Measurements from ENCODE around the gene LRRC45.

Gene LRRC45

DNA sequence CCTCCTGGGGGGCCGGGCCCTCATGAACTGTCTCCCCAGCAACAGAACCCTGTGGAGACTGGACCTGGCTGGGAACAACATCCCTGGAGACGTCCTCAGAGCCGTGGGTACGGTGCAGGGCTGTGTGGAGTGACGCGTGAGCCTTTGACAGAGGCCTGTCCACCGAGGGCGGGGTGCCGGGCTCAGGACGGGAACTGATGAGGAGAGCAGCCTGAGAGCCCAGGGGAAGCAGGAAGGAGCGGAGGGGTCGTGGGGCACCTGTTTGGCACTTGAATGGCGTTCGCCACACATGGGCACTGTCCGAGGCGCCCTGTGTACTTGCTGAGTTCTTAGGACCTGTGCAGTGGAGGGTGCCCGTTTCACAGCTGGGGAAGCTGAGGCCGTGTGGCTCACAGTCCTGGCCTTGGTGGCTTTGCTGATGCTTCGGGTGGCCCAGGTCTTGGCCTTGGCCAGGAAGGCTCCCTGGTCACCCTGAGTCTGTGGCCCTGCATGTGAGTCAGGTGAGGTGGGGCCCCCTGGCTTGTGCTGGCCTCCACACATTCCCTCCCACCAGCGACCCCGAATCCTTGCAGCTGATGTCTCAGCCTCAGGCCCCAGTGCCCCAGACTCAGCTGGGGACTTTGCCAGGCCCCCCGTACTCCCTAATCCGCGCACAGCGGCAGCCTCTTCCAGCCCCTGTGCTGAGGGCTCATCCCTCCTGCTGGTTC, 2.4 kb downstream of the LRRC45 start:
- peaks cover 2% of the 10 kb centered on the region for H3K79me2 ChIP-seq
- no peaks in the 10 kb centered on the region for H3K27me3 ChIP-seq (ENCODE audit: control insufficient read depth, insufficient read depth, low read length)
- H3K36me3 ChIP-seq (ENCODE audit: control insufficient read depth, insufficient read depth, low read length), result no peaks in the 10 kb centered on the region
- H2AFZ ChIP-seq, result no peak overlapping the region
- H3K4me3 ChIP-seq (ENCODE audit: low read depth, low read length), result no peak overlapping the region
- no peak overlapping the region for H3K4me2 ChIP-seq (ENCODE audit: low read length)
- H3K27ac ChIP-seq, result no peak overlapping the region
- H3K9ac ChIP-seq, result no peak overlapping the region
- TF ChIP-seq, protein P1, sequence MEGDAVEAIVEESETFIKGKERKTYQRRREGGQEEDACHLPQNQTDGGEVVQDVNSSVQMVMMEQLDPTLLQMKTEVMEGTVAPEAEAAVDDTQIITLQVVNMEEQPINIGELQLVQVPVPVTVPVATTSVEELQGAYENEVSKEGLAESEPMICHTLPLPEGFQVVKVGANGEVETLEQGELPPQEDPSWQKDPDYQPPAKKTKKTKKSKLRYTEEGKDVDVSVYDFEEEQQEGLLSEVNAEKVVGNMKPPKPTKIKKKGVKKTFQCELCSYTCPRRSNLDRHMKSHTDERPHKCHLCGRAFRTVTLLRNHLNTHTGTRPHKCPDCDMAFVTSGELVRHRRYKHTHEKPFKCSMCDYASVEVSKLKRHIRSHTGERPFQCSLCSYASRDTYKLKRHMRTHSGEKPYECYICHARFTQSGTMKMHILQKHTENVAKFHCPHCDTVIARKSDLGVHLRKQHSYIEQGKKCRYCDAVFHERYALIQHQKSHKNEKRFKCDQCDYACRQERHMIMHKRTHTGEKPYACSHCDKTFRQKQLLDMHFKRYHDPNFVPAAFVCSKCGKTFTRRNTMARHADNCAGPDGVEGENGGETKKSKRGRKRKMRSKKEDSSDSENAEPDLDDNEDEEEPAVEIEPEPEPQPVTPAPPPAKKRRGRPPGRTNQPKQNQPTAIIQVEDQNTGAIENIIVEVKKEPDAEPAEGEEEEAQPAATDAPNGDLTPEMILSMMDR (IDR thresholded peaks at IDR 0.05), result no peak
- peaks cover 22% of the 10 kb centered on the region for H3K4me1 ChIP-seq
- no peaks in the 10 kb centered on the region for H3K9me3 ChIP-seq (ENCODE audit: control insufficient read depth, low read length)

DNA sequence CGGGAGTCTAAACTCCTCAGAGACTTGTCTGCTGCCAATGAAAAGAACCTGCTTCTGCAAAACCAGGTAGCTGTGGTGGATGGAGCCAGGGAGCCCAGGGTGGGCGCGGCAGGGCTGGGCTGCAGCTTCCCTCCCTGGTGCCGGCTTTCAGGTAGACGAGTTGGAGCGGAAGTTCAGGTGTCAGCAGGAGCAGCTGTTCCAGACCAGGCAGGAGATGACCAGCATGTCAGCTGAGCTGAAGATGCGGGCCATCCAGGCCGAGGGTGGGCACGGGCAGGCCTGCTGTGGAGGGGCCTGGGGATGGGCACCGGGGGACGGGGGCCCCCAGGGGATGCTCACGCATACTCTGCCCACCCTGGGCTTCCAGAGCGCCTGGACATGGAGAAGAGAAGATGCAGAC, 5.1 kb downstream of the LRRC45 start:
- no peak overlapping the region for H3K9ac ChIP-seq
- no peak overlapping the region for H2AFZ ChIP-seq
- H3K79me2 ChIP-seq, result peaks cover 2% of the 10 kb centered on the region
- H3K4me1 ChIP-seq, result peaks cover 12% of the 10 kb centered on the region
- H3K36me3 ChIP-seq (ENCODE audit: control insufficient read depth, insufficient read depth, low read length), result no peaks in the 10 kb centered on the region
- H3K27me3 ChIP-seq (ENCODE audit: control insufficient read depth, insufficient read depth, low read length), result no peaks in the 10 kb centered on the region
- H3K9me3 ChIP-seq (ENCODE audit: control insufficient read depth, low read length), result no peaks in the 10 kb centered on the region
- H3K27ac ChIP-seq, result no peak overlapping the region
- no peak overlapping the region for H3K4me2 ChIP-seq (ENCODE audit: low read length)
- no peak overlapping the region for H3K4me3 ChIP-seq (ENCODE audit: low read depth, low read length)
- TF ChIP-seq, protein P1 (IDR thresholded peaks at IDR 0.05), result no peak

GRCh38 chr17:82028966-82029365, 5.9 kb downstream of the LRRC45 start:
- no peak overlapping the region for H2AFZ ChIP-seq
- TF ChIP-seq, protein P1 (IDR thresholded peaks at IDR 0.05), result no peak
- H3K9ac ChIP-seq, result no peak overlapping the region
- no peak overlapping the region for H3K27ac ChIP-seq
- no peaks in the 10 kb centered on the region for H3K36me3 ChIP-seq (ENCODE audit: control insufficient read depth, insufficient read depth, low read length)
- H3K9me3 ChIP-seq (ENCODE audit: control insufficient read depth, low read length), result no peaks in the 10 kb centered on the region
- H3K4me2 ChIP-seq (ENCODE audit: low read length), result no peak overlapping the region
- H3K27me3 ChIP-seq (ENCODE audit: control insufficient read depth, insufficient read depth, low read length), result no peaks in the 10 kb centered on the region
- H3K4me3 ChIP-seq (ENCODE audit: low read depth, low read length), result no peak overlapping the region
- peaks cover 2% of the 10 kb centered on the region for H3K79me2 ChIP-seq
- peaks cover 11% of the 10 kb centered on the region for H3K4me1 ChIP-seq

- Histone ChIP-seq H3K79me2 (peaks cover 1% of the 10 kb centered on the region), H3K9me3 (ENCODE audit: control insufficient read depth, low read length) (no peaks in the 10 kb centered on the region), H2AFZ (no peak overlapping the region), H3K4me1 (peaks cover 7% of the 10 kb centered on the region), H3K4me3 (ENCODE audit: low read depth, low read length) (no peak overlapping the region), H3K27me3 (ENCODE audit: control insufficient read depth, insufficient read depth, low read length) (no peaks in the 10 kb centered on the region), H3K9ac (no peak overlapping the region), H3K4me2 (ENCODE audit: low read length) (no peak overlapping the region), H3K27ac (no peak overlapping the region), H3K36me3 (ENCODE audit: control insufficient read depth, insufficient read depth, low read length) (no peaks in the 10 kb centered on the region)
- TF ChIP-seq, protein P1 (IDR thresholded peaks at IDR 0.05), result no peak
Measured at GRCh38 chr17:82029391-82029790, 6.3 kb downstream of the LRRC45 start.

GRCh38 chr17:82029990-82030469, 6.9 kb downstream of the LRRC45 start:
- Histone ChIP-seq H3K4me3 (ENCODE audit: low read depth, low read length) (no peak overlapping the region), H3K9me3 (ENCODE audit: control insufficient read depth, low read length) (no peaks in the 10 kb centered on the region), H3K4me1 (peaks cover 6% of the 10 kb centered on the region), H3K36me3 (ENCODE audit: control insufficient read depth, insufficient read depth, low read length) (no peaks in the 10 kb centered on the region), H3K9ac (no peak overlapping the region), H3K27ac (no peak overlapping the region), H3K27me3 (ENCODE audit: control insufficient read depth, insufficient read depth, low read length) (no peaks in the 10 kb centered on the region), H3K79me2 (no peaks in the 10 kb centered on the region), H3K4me2 (ENCODE audit: low read length) (peak overlapping the region; percentile 26), H2AFZ (peak overlapping the region; percentile 92)
- TF ChIP-seq, protein P1 (IDR thresholded peaks at IDR 0.05), result no peak
